ENCODE results near the gene UBL7.
"Not testable (repeated sequence)": the region's sequence is repeated elsewhere in the genome, so short reads cannot be mapped to it uniquely, and the experiment has no call there.

Gene UBL7

GRCh38 chr15:74488776-74489175 lies 27.8 kb upstream of the UBL7 start:
- H3K36me3 ChIP-seq (ENCODE audit: low read length): no peaks in the 10 kb centered on the region; the same call in 1 of the 2 replicates
- H3K4me2 ChIP-seq (ENCODE audit: low read depth, low read length, poor library complexity, severe bottlenecking): no peak overlapping the region
- H3K27ac ChIP-seq (ENCODE audit: low read depth, low read length): no peak overlapping the region
- H3K4me3 ChIP-seq (ENCODE audit: insufficient read depth, low read length, poor library complexity, severe bottlenecking): no peak overlapping the region
- no peak for TF ChIP-seq CTCF (IDR thresholded peaks at IDR 0.05; ENCODE audit: insufficient read depth, low read length, poor library complexity, severe bottlenecking)
- TF ChIP-seq EZH2phosphoT487 (conservative IDR thresholded peaks at IDR 0.05; ENCODE audit: low read length): no peak
- no peaks in the 10 kb centered on the region for H3K9me3 ChIP-seq (ENCODE audit: insufficient read depth, low read length)
- no peaks in the 10 kb centered on the region for H3K79me2 ChIP-seq (ENCODE audit: insufficient read depth, low read length)
- no peak overlapping the region for H2AFZ ChIP-seq (ENCODE audit: low read depth, low read length, severe bottlenecking)
- no peak overlapping the region for H3K9ac ChIP-seq (ENCODE audit: low read length)
- no peaks in the 10 kb centered on the region; the same call in 1 of the 2 replicates for H3F3A ChIP-seq (ENCODE audit: insufficient read depth)
- H3K27me3 ChIP-seq (ENCODE audit: low read length): no peaks in the 10 kb centered on the region
- no peaks in the 10 kb centered on the region for H4K20me1 ChIP-seq (ENCODE audit: low read depth, low read length)
- H3K9me2 ChIP-seq (replicated peaks; ENCODE audit: insufficient read depth, low read length): no peaks in the 10 kb centered on the region

DNA sequence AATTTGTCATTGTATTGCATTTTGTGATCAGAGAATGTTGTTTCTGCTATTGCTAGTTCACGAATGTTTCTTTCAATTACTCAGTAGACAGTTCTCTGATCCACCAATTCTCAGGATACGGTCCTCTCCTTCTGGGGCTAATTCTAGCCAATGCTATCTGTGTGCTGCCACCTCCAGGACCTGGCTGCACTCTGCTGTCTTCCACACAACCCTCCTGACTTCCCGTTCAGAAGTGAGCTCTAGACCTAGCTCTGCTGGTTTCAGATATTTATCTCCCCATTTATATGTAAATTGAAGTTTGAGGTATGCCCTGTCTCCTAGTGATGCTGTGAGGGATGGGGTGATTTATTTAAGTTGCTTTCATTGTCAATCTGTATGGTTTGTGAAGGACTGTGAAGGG lies 21.7 kb upstream of the UBL7 start:
- no peaks in the 10 kb centered on the region for H3K27me3 ChIP-seq (ENCODE audit: low read length)
- H3K9me2 ChIP-seq (replicated peaks; ENCODE audit: insufficient read depth, low read length): no peaks in the 10 kb centered on the region
- H3F3A ChIP-seq (ENCODE audit: insufficient read depth): no peaks in the 10 kb centered on the region; the same call in 1 of the 2 replicates
- H3K9ac ChIP-seq (ENCODE audit: low read length): no peak overlapping the region
- H3K79me2 ChIP-seq (ENCODE audit: insufficient read depth, low read length): no peaks in the 10 kb centered on the region
- no peak overlapping the region for H3K27ac ChIP-seq (ENCODE audit: low read depth, low read length)
- H3K4me2 ChIP-seq (ENCODE audit: low read depth, low read length, poor library complexity, severe bottlenecking): no peak overlapping the region
- H3K9me3 ChIP-seq (ENCODE audit: insufficient read depth, low read length): no peaks in the 10 kb centered on the region
- H4K20me1 ChIP-seq (ENCODE audit: low read depth, low read length): no peaks in the 10 kb centered on the region
- H3K4me3 ChIP-seq (ENCODE audit: insufficient read depth, low read length, poor library complexity, severe bottlenecking): no peak overlapping the region
- TF ChIP-seq CTCF (IDR thresholded peaks at IDR 0.05; ENCODE audit: insufficient read depth, low read length, poor library complexity, severe bottlenecking): no peak
- TF ChIP-seq EZH2phosphoT487 (conservative IDR thresholded peaks at IDR 0.05; ENCODE audit: low read length): no peak
- no peak overlapping the region for H2AFZ ChIP-seq (ENCODE audit: low read depth, low read length, severe bottlenecking)
- H3K36me3 ChIP-seq (ENCODE audit: low read length): no peaks in the 10 kb centered on the region

GRCh38 chr15:74480364-74480763 lies 19.4 kb upstream of the UBL7 start:
- not testable (repeated sequence) for H3K4me2 ChIP-seq (ENCODE audit: low read depth, low read length, poor library complexity, severe bottlenecking); H3K4me3 ChIP-seq (ENCODE audit: insufficient read depth, low read length, poor library complexity, severe bottlenecking); H3F3A ChIP-seq (ENCODE audit: insufficient read depth); H3K36me3 ChIP-seq (ENCODE audit: low read length); H3K9ac ChIP-seq (ENCODE audit: low read length); H4K20me1 ChIP-seq (ENCODE audit: low read depth, low read length); H2AFZ ChIP-seq (ENCODE audit: low read depth, low read length, severe bottlenecking); H3K27me3 ChIP-seq (ENCODE audit: low read length); H3K79me2 ChIP-seq (ENCODE audit: insufficient read depth, low read length); H3K9me2 ChIP-seq (replicated peaks; ENCODE audit: insufficient read depth, low read length); H3K27ac ChIP-seq (ENCODE audit: low read depth, low read length); H3K9me3 ChIP-seq (ENCODE audit: insufficient read depth, low read length)

- H4K20me1 ChIP-seq (ENCODE audit: low read depth, low read length); H3K9ac ChIP-seq (ENCODE audit: low read length); H3K4me2 ChIP-seq (ENCODE audit: low read depth, low read length, poor library complexity, severe bottlenecking); H3K27ac ChIP-seq (ENCODE audit: low read depth, low read length); H3K9me3 ChIP-seq (ENCODE audit: insufficient read depth, low read length); H3K79me2 ChIP-seq (ENCODE audit: insufficient read depth, low read length); H2AFZ ChIP-seq (ENCODE audit: low read depth, low read length, severe bottlenecking); H3K4me3 ChIP-seq (ENCODE audit: insufficient read depth, low read length, poor library complexity, severe bottlenecking); H3K36me3 ChIP-seq (ENCODE audit: low read length); H3K9me2 ChIP-seq (replicated peaks; ENCODE audit: insufficient read depth, low read length); H3F3A ChIP-seq (ENCODE audit: insufficient read depth); H3K27me3 ChIP-seq (ENCODE audit: low read length): not testable (repeated sequence)
Observed at GRCh38 chr15:74471621-74472020, 10.7 kb upstream of the UBL7 start.
